ENCODE data around the gene MNT. TPM values are rescaled to one million over a fixed set of nuclear protein-coding genes. Genes with fewer than 3 reads are reported as not detected.

MNT gene
- total RNA-seq, 1 experiment from 2014 or later: 38.9 TPM

DNA sequence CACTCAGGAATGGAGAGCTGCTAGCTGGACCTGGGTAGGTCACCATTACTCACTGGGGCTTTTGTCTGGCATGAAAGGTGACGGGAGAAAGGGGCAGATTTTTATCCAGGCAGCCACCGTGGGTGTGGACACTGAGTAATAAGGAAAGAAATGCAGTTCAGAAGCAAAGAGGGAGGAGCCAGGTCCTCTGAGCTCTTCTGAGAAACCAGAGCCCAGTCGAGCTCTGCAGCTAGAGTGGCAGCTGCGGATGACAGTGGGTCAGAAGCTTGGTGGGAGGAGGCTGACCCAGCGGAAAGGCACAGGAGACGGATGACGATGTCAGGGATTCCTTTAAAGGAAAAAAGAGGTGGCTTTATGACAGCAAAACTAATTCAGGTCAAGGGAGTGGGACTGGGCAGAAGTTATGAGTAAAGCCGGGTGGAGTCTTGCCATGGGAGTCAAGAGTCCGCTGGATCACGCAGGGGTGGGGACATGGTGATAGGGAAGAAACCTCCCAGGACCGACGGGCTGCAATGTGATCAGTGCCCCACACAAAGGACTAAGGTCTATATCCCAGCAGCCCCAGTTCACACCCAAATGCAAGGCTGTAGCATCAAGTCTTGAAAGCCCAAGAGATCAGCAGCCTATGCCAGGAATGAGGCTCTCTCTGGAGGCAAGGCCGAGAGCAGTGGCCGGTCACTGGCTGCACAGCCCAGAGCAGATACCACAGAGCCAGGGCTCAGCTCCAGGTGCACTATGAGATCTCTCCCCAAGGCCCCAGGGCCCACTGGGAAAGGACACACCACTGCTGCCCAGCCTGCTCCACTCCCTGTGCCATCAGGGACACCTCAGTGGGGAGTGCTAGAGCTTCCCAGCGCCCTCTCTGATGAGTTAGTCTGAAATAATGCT is 6.3 kb upstream of the MNT start:
- H3K4me1 Mint-ChIP-seq: peaks cover 7 to 12% of the 10 kb centered on the region in 2 experiments
- H3K4me3 Mint-ChIP-seq: no peak overlapping the region
- Histone ChIP-seq H3K79me1 (ENCODE audit: insufficient read depth, low read depth, low read length, poor library complexity, severe bottlenecking) (no peaks in the 10 kb centered on the region), H3K23me2 (ENCODE audit: insufficient read length, low read depth, low read length, poor library complexity, severe bottlenecking) (peaks cover 5% of the 10 kb centered on the region), H4K5ac (ENCODE audit: insufficient read length, low read depth, low read length) (no peak overlapping the region), H2BK20ac (ENCODE audit: low read depth, low read length, poor library complexity, severe bottlenecking) (no peak overlapping the region), H3T11ph (ENCODE audit: low read length) (no peak overlapping the region), H3K27me3 (ENCODE audit: insufficient read depth, low read length) (no peaks in the 10 kb centered on the region), H2BK15ac (ENCODE audit: low read depth, low read length) (no peak overlapping the region), H3K23ac (ENCODE audit: insufficient read length, low read depth, low read length) (no peak overlapping the region), H3K14ac (ENCODE audit: insufficient read depth, low read length) (no peak overlapping the region), H3K18ac (ENCODE audit: insufficient read length, low read depth, low read length) (no peak overlapping the region), H4K91ac (ENCODE audit: insufficient read length, low read depth, low read length) (no peak overlapping the region), H2AFZ (ENCODE audit: low read length) (no peak overlapping the region), H3K79me2 (ENCODE audit: insufficient read depth, low read length) (no peaks in the 10 kb centered on the region), H4K8ac (replicated peaks; ENCODE audit: insufficient read length, low read depth, low read length) (no peak overlapping the region), H2AK5ac (ENCODE audit: insufficient read length, low read length) (no peak overlapping the region), H3K27ac (ENCODE audit: insufficient read length, low read depth, low read length) (no peak overlapping the region), H3K56ac (ENCODE audit: insufficient read length, low read depth, low read length) (no peak overlapping the region), H3K4me2 (ENCODE audit: insufficient read depth, insufficient read length, low read length) (no peak overlapping the region), H2BK120ac (ENCODE audit: low read depth, low read length, poor library complexity, severe bottlenecking) (no peak overlapping the region), H3K9ac (ENCODE audit: extremely low read depth, insufficient read length, low read length) (no peak overlapping the region), H2BK12ac (ENCODE audit: insufficient read length, low read depth, low read length) (no peak overlapping the region), H2BK5ac (ENCODE audit: insufficient read length, low read length) (no peak overlapping the region), H3K4me1 (ENCODE audit: insufficient read depth, low read length) (no peaks in the 10 kb centered on the region), H3K4ac (ENCODE audit: low read depth, low read length) (no peak overlapping the region), H3K9me3 (ENCODE audit: control insufficient read depth, low read depth, low read length) (no peaks in the 10 kb centered on the region), H4K20me1 (ENCODE audit: control insufficient read depth, insufficient read depth, insufficient read length) (no peaks in the 10 kb centered on the region)
- WGBS (ENCODE audit: extremely low coverage, insufficient read length, low lambda C conversion rate): no CpG with 5 or more reads among the region's 15 CpGs
- H3K27me3 Mint-ChIP-seq (ENCODE audit: low read depth): peaks cover 4% of the 10 kb centered on the region
- H3K36me3 Mint-ChIP-seq (ENCODE audit: insufficient read depth in 1 of 3, low read depth in 3 of 3): peaks cover 3 to 14% (median 11%) of the 10 kb centered on the region in 3 experiments; a peak in 5 of 7 replicates
- no peaks in the 10 kb centered on the region for H3K9me3 Mint-ChIP-seq
- H3K27ac Mint-ChIP-seq: peak overlapping the region in 2 of 3 experiments; percentile 29 to 86; a peak in 5 of 7 replicates
- TF ChIP-seq, protein P1, sequence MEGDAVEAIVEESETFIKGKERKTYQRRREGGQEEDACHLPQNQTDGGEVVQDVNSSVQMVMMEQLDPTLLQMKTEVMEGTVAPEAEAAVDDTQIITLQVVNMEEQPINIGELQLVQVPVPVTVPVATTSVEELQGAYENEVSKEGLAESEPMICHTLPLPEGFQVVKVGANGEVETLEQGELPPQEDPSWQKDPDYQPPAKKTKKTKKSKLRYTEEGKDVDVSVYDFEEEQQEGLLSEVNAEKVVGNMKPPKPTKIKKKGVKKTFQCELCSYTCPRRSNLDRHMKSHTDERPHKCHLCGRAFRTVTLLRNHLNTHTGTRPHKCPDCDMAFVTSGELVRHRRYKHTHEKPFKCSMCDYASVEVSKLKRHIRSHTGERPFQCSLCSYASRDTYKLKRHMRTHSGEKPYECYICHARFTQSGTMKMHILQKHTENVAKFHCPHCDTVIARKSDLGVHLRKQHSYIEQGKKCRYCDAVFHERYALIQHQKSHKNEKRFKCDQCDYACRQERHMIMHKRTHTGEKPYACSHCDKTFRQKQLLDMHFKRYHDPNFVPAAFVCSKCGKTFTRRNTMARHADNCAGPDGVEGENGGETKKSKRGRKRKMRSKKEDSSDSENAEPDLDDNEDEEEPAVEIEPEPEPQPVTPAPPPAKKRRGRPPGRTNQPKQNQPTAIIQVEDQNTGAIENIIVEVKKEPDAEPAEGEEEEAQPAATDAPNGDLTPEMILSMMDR (conservative IDR thresholded peaks at IDR 0.05): no peak
- DNase-seq: no peak

All from H9 (cell line).